GM03348 (cell line): ENCODE measurements around the gene NFX1.

ENCODE experiments used
- DNase-seq: peaks from one replicate; pipeline ENCODE4 v3.0.0; 2012; ENCODE audit warnings: low spot score

Gene NFX1

DNA sequence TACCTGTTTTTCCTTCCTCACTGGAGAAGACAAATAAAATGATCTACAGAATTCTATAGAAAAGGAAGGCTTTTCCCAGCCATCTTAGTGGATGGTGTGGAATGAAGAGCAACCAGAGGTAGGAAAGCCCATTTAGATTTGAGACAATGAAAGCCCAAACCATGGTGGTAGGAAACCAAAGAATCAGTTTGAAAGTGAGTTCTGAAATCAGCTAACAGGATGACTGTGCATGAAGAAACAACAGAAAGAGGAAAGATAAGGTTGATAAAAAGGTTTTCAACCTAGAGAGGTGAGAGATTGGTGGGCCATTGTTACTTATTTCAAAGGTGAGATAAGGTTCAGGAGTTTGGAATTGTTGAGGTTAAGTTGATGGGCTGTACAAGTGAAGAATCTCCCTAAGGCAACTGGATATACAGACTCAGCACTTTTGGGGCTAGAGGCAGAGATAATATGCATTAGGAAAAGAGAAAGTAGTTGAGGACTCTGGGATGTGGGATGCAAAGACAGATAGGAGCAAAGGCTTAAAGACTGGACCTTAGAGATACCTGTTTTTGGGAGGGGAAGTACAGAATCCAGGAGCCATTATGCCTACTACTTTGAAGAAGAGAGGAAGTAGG, 23.1 kb upstream of the NFX1 start:
- DNase-seq: no peak

DNA sequence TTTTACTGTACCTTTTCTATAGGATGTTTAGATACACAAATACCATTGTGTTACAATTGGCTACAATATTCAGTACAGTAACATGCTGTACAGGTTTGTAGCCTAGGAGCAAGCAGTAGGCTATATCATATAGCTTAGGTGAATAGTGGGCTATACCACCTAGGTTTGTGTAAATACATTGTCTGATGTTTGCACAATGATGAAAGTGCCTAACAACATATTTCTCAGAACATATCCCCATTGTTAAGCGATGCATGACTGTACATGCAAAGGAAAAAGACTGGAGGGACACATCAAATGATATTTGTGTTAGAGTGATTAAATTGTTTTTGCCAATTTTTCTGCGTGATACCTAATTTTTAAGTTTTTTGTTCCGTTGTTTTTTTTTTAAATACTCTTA, 20.2 kb upstream of the NFX1 start:
- no peak for DNase-seq

GRCh38 chr9:33272061-33272460, 18.3 kb upstream of the NFX1 start:
- no peak for DNase-seq

- DNase-seq: no peak
Measured at GRCh38 chr9:33273266-33273971, 16.9 kb upstream of the NFX1 start.

GRCh38 chr9:33273972-33274328, 16.4 kb upstream of the NFX1 start:
- DNase-seq: no peak

- DNase-seq: no peak
Measured at GRCh38 chr9:33277484-33277883, 12.8 kb upstream of the NFX1 start.

GRCh38 chr9:33285502-33285901, 4.8 kb upstream of the NFX1 start:
- DNase-seq: no peak

DNA sequence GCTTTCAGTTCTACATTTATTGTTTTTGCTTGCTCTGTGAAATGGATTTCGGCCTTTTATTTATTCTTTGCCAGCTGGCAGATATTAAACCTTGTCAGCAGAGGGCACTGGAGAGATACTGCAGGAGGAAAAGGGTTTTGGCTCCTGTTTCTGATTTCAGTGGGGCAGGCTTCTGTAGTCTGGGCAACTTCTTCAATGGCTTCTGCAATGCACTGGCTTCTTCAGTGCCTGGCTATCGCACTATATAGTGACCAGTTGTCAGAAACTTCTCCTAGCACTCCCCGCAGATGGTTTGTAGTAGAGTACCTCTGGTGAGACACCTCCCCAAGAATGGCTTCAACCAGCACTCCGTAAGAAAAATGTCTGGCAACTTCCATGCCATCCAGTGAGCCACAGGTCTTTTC, 3.2 kb upstream of the NFX1 start:
- DNase-seq: peak; percentile 84

GRCh38 chr9:33288235-33288634, 2.1 kb upstream of the NFX1 start:
- no peak for DNase-seq

DNA sequence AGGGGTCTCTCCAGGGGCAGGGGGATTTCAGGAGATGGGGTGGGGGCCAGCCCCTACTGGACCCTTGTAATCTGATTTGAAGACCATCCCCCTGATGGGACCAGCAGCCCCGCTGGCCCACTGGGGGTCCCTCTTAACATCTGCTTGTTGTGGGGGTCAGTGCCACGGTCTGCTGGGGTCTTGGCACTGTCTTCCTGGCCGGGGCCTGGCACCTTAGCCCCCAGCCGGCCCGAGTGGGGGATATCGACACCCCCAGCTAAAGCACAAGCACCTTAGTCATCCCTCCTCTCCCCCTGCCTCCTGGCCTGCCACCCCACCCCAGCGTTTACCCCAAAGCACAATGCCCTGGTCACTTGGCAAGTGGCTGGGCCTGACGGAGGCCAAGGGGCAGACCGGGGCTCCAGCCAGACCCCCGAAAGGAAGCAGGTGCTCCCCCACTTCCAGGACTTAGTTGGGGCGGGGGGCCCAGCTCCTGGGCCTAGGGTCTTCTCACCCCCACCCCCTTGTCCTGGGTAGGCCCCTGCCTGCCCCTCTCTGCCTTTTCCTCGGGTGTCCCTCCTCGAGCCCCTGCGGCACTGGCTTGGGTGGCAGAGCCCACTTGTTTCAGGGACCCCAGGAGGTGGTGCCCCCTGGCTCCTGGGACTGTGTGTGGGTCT, 1.4 kb upstream of the NFX1 start:
- no peak for DNase-seq

DNA sequence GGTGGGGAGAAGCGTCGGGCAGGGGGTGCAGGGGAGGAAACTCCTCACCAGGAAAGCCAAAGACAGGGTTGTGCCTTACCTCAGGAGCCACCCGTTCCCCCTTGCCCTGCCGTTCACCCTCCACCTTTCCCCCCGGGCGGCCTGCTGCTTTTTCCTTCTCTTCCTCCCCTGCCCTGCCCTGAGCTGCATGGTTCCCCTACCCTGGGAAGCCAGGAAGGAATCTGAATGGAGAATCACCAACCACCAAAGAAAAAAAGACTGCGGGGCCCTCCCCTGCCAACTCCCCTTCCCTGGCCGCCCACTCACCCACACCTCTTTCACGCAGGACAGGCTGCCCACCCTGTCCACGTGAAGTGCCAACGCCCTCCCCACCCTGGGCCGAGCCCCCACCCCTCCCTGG, 820 bp upstream of the NFX1 start:
- DNase-seq: peak; percentile 5

- DNase-seq: no peak
Measured at GRCh38 chr9:33289936-33290246, 425 bp upstream of the NFX1 start.

DNA sequence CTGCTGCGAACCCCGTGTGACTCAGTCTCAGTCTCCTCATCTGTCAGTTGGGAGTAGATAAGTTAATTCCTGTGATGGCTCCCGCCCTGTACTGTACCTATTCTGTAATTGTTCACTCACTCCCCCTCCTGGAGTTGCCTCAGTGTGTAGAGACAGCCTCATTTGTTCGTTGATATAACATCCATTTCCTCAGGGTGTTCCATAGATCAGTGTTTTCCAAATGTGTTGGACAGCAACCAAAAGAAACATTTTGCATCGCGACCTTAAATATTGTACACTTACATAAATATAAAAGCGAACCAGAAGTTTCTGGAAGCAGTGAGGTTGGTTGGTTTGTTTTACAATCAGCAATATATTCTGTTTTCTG, 698 bp downstream of the NFX1 start:
- no peak for DNase-seq

DNA sequence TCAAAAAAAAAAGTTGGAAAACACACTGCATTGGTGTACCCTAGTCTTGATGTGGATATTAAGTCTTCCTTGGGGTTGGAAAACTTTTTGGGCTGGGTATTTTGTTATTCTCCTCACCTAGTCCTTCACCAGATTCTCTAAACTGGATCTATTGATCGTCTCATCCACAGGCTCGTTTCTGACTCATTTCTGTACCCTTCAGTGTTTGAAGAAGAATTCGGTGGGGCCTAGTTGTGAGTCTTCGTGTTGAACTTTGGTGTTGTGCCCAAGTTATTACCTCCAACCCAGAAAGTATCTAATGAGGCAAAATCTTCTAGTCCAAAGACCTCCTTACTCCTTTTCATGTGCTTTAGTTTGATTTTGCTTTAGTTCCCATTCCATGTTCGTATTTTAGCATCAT, 1.6 kb downstream of the NFX1 start:
- no peak for DNase-seq

DNA sequence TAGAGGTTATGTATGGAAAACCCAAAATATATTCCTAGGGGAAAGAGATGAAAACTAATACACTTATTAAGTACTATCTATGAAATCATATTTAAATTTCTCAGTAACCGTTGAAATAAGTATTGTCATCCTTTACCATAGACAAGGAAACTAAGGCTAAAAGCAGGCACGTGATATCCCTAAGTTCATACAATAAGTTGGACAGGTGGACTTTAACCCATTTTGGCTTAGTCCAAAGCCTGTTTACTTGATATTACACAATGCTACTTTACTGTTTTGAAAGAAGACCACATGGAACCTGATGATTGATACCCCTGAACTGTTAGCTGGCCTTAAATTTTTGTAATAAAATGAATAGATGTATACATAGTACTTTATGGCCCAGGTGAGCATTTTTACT, 3.5 kb downstream of the NFX1 start:
- DNase-seq: no peak

GRCh38 chr9:33294670-33295432, 4.5 kb downstream of the NFX1 start:
- DNase-seq: no peak

DNA sequence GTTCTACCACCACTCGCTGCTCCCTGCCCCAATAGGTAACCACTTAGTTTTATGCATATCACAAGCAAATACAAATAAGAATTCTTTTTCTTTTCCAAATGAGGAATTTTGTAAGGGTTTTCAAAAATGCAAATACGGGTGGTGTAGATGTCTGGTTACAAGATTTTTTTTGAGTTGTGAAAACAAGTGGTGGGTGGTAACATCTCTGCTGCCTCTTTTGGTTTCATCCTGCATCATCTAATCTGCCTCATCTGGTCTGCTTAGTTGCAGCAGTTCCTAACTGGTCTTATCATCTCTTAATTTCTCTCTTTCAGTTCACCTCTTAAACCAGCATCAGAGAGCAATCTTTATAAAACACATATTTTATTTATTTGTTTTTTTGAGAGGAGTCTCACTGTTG, 5.3 kb downstream of the NFX1 start:
- no peak for DNase-seq

- DNase-seq: no peak
Measured at GRCh38 chr9:33297432-33297831, 7.1 kb downstream of the NFX1 start.

DNA sequence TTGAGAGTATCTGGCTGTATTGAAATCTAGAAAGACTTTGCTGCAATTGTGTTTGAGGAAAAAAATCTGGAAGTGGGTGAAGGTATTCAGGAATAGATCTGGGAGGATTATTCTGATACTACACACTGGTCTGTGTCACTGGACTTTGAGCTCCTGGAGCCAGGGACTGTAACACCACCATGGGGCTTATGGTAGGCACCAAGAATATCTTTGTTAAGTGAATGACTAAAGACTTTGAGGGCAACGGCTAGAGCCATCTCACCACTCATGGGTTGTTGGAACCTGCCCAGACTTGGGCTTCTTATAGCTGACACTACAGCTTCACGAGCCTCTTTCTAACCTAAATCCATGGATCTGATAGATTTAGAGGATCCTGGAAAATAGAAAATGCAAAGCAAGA, 10.2 kb downstream of the NFX1 start:
- DNase-seq: no peak

DNA sequence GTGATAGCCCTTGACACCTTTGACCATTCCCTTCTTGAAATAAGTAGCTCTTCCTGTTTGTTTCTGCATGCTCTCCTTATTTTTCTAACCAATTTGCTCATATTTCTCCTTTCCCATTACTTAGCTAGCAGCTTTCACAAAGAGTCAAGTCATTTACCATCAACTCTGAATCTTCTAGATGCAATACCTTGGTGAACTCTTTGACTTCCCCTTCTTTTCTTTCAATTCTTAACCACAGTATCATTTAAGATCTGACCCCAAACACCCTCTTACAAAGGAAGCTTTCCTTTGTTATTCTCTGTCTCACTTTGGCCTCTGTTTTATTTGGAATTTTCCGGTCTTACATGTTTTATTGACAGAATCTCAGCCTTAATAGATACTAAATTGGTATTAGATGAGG, 14.0 kb downstream of the NFX1 start:
- DNase-seq: no peak

DNA sequence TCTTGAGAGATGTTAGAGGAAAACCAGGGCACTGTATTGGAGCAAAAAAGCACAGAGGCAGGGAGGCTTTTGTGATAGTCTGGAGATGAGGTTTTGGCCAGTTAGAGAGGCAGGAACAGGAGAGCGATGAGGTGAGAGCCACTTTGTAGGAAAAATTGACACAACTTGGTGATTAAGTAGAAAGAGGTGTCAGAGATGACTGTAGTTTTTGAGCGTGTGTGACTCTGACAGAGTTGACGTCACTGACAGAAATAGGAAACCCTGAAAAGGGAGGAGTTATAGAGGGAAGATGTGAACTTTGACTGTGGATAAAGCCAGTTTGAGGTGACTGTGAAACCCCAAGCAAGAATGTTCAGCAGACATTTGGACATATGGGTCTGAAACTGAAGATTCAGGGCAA, 15.7 kb downstream of the NFX1 start:
- DNase-seq: no peak

GRCh38 chr9:33307067-33307466, 16.8 kb downstream of the NFX1 start:
- no peak for DNase-seq

DNA sequence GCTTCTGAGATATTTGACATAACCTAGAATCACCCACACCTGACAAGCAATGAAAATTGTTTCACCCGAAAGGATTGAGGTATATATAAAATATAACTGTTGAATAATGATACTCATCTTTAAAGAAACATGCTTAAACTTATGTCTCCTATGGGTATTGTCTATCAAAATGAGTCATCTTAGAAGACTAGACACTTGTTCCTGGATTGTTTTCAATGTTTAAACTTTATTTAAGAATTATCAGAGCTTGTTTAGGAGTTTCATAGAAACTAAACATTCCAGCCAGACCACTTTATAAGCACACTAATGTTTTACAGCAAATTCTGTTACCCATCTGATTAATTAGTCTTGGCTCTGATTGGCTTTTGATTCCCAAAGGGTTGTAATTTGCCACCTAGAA, 19.6 kb downstream of the NFX1 start:
- no peak for DNase-seq
